Activated CD8-positive, alpha-beta T cell treated with anti-CD3 and anti-CD28 coated beads for 36 hours (primary cell): ENCODE measurements around the gene BARD1. TPM values are rescaled to one million over a fixed set of nuclear protein-coding genes. Genes with fewer than 3 reads are reported as not detected.
A peak's percentile ranks its signal among the peaks of the same experiment; 100 is the strongest.
"Not testable (repeated sequence)": the region's sequence is repeated elsewhere in the genome, so short reads cannot be mapped to it uniquely, and the experiment has no call there.

Source experiments
- ATAC-seq: fragments of 200-7000 bp; cut with Tn5 transposase; one replicate; pipeline ENCODE4 v1.10.0; 2021; ENCODE audit warnings: mild to moderate bottlenecking, moderate library complexity
- CTCF ChIA-PET: fragments of 350-600 bp; sonication (Branson Sonifier 250); formaldehyde crosslinking; loops from one replicate; lab custom pipeline; 2021; ENCODE audit warnings: antibody characterized with exemption; lab: Charles Lee
- POLR2A ChIA-PET: fragments of 350-600 bp; sonication (Branson Sonifier 250); formaldehyde crosslinking; loops from one replicate; lab custom pipeline; 2021; ENCODE audit warnings: antibody characterized with exemption; lab: Charles Lee
- DNase-seq: peaks from one replicate; pipeline ENCODE4 v3.0.0-alpha.2; 2020
- H3K27ac Mint-ChIP-seq: one replicate; pipeline ENCODE4 v1.8.0; 2021; ENCODE audit warnings: mild to moderate bottlenecking, mixed read lengths
- H3K27me3 Mint-ChIP-seq: one replicate; pipeline ENCODE4 v1.8.0; 2021; ENCODE audit warnings: mixed read lengths
- H3K36me3 Mint-ChIP-seq: one replicate; pipeline ENCODE4 v1.8.0; 2021; ENCODE audit warnings: low read depth, mixed read lengths
- H3K4me1 Mint-ChIP-seq: one replicate; pipeline ENCODE4 v1.8.0; 2021; ENCODE audit warnings: low read depth, mixed read lengths
- H3K4me3 Mint-ChIP-seq: one replicate; pipeline ENCODE4 v1.8.0; 2021; ENCODE audit warnings: mild to moderate bottlenecking, moderate library complexity, mixed read lengths
- H3K9me3 Mint-ChIP-seq: one replicate; pipeline ENCODE4 v1.8.0; 2021; ENCODE audit warnings: mixed read lengths
- intact Hi-C: fragments of 100-400 bp; cut with micrococcal nuclease; formaldehyde crosslinking; loops from one replicate; pipeline ENCODE4 v1.10.0; 2022
- total RNA-seq, 2 experiments: library from RNA; stranded (reverse); gene quantifications; one replicate each; pipeline ENCODE4 v1.2.3, GENCODE V29; 2021
- TF ChIP-seq, protein P1 (sequence below): fragments of 200-600 bp; IDR thresholded peaks from one replicate; pipeline ENCODE4 v1.8.0; 2022; ENCODE audit warnings: antibody characterized with exemption, mild to moderate bottlenecking

BARD1 gene
- total RNA-seq, 2 experiments from 2014 or later = 28.1 to 33.3 TPM

DNA sequence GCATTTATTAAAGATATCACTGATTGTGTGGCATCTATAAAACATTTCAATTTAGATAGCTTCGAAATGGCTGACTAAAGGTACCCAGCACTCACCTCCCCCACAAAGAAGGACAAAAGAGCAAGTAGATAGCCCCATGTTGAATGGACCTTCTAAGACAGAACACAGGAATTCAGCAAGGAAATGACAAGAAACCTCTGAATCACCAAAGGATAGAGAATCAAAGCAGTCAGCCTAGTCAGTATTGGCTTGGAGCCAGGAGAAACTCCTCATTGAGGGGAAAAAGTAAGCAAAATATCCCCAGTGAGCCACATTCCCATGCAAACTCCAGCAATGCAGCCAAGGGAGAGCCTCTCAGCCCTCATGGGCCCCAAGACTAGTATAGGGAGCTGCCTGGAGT is 113.7 kb downstream of the BARD1 start:
- no peak overlapping the region for H3K4me3 Mint-ChIP-seq
- DNase-seq = no peak
- H3K9me3 Mint-ChIP-seq = peaks cover 2% of the 10 kb centered on the region
- POLR2A ChIA-PET = interaction anchor here (0.6 kb wide), 1 partner anchor 1387 kb away, joined by 3 read pairs; no protein-coding TSS in a partner anchor
- H3K27ac Mint-ChIP-seq = no peak overlapping the region
- H3K4me1 Mint-ChIP-seq = no peaks in the 10 kb centered on the region
- ATAC-seq = no peak
- intact Hi-C loops = no loop called here
- no peaks in the 10 kb centered on the region for H3K36me3 Mint-ChIP-seq
- CTCF ChIA-PET = no interaction called here
- TF ChIP-seq, protein P1, sequence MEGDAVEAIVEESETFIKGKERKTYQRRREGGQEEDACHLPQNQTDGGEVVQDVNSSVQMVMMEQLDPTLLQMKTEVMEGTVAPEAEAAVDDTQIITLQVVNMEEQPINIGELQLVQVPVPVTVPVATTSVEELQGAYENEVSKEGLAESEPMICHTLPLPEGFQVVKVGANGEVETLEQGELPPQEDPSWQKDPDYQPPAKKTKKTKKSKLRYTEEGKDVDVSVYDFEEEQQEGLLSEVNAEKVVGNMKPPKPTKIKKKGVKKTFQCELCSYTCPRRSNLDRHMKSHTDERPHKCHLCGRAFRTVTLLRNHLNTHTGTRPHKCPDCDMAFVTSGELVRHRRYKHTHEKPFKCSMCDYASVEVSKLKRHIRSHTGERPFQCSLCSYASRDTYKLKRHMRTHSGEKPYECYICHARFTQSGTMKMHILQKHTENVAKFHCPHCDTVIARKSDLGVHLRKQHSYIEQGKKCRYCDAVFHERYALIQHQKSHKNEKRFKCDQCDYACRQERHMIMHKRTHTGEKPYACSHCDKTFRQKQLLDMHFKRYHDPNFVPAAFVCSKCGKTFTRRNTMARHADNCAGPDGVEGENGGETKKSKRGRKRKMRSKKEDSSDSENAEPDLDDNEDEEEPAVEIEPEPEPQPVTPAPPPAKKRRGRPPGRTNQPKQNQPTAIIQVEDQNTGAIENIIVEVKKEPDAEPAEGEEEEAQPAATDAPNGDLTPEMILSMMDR = no peak
- H3K27me3 Mint-ChIP-seq = no peaks in the 10 kb centered on the region

DNA sequence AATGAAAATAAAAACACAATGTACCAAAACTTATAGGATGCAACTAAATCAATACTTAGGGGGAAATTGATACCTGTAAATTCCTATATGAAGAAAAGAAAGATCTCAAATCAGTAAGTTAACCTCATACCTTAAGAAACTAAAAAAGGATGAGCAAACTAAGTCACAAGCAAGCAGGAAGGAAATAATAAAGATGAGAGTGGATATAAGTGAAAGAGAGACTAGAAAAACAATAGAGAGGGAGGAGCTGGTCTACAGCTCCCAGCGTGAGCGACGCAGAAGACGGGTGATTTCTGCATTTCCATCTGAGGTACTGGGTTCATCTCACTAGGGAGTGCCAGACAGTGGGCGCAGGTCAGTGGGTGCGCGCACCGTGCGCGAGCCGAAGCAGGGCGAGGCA is 125.9 kb downstream of the BARD1 start:
- DNase-seq, CTCF ChIA-PET, H3K36me3 Mint-ChIP-seq, intact Hi-C loops, H3K27me3 Mint-ChIP-seq, H3K9me3 Mint-ChIP-seq, H3K4me1 Mint-ChIP-seq, POLR2A ChIA-PET: not testable (repeated sequence)
- peak overlapping the region; percentile 77 for H3K4me3 Mint-ChIP-seq
- ATAC-seq = peak; percentile 49
- H3K27ac Mint-ChIP-seq = peak overlapping the region; percentile 26

DNA sequence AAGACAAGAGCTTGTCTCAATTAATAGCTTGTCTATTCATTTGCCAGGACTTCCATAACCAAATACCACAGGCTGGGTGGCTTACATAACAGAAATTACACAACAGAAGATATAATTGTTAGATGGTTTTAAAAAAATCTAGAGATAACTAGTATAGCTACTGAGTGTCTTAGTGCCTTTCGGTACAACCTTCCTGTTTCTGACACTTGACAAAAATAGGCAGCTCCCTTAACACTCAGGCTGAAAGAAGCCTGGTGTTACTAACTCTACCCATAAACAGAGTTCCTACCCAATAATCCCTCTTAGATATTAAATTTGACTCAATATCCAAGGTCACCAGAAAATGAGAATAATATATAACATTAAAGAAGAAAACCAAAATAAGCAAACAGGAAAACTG is 129.7 kb downstream of the BARD1 start:
- H3K4me1 Mint-ChIP-seq = peaks cover 6% of the 10 kb centered on the region
- no peaks in the 10 kb centered on the region for H3K9me3 Mint-ChIP-seq
- no peak for ATAC-seq
- no peak overlapping the region for H3K4me3 Mint-ChIP-seq
- intact Hi-C loops = no loop called here
- H3K27me3 Mint-ChIP-seq = no peaks in the 10 kb centered on the region
- DNase-seq = no peak
- POLR2A ChIA-PET = no interaction called here
- no peaks in the 10 kb centered on the region for H3K36me3 Mint-ChIP-seq
- CTCF ChIA-PET = no interaction called here
- no peak overlapping the region for H3K27ac Mint-ChIP-seq
- TF ChIP-seq, protein P1 = no peak

DNA sequence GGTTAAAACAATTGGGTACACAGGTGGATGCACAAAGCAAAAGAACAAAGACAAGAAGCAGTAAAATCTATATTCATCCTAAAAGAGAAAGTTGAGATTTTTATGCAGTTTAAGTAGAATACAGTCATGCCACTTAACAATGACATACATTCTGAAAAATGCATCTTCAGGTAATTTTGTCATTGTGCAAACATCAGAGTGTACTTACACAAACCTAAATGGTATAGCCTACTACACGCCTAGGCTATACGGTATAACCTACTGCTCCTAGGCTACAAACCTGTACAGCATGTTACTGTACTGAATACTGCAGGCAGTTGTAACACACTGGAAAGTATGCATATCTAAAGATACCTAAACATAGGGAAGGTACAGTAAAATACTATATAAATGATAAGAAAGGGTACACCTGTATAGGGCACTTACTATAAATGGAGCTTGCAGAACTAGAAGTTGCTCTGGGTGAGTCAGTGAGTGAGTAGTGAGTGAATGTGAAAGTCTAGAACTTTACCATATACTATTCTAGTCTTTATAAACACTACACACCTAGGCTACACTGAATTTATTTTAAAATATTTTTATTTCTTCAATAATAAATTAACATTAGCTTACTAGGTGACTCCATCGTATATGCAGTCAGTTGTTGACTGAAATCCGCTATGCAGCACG is 132.9 kb downstream of the BARD1 start:
- ChIA-PET CTCF (no interaction called here), POLR2A (no interaction called here)

More for the DNA sequence above, 132.9 kb downstream of the BARD1 start:
- no peak overlapping the region for H3K4me3 Mint-ChIP-seq
- H3K27me3 Mint-ChIP-seq = no peaks in the 10 kb centered on the region
- H3K9me3 Mint-ChIP-seq = no peaks in the 10 kb centered on the region
- no peaks in the 10 kb centered on the region for H3K4me1 Mint-ChIP-seq
- no peak overlapping the region for H3K27ac Mint-ChIP-seq
- no peak for DNase-seq
- intact Hi-C loops = no loop called here
- ATAC-seq = no peak
- no peaks in the 10 kb centered on the region for H3K36me3 Mint-ChIP-seq
- TF ChIP-seq, protein P1 = no peak
